OCI-LY7 (cell line): Measurements from ENCODE around the gene AQP11.

Source experiments
- CTCF ChIP-seq: fragments of 200-600 bp; sonication (generic); conservative IDR thresholded peaks from 2 replicates; pipeline ENCODE4 v1.5.1; 2014; ENCODE audit warnings: mild to moderate bottlenecking, antibody characterized with exemption, low read length, moderate library complexity, mixed read lengths
- EZH2phosphoT487 ChIP-seq: fragments of 200-600 bp; sonication (generic); IDR thresholded peaks from 2 replicates; pipeline ENCODE4 v1.6.1; 2018; ENCODE audit warnings: low read depth, borderline replicate concordance, mild to moderate bottlenecking, mixed run types, antibody characterized with exemption, low read length, moderate library complexity, mixed read lengths

- TF ChIP-seq CTCF = no peak
- TF ChIP-seq EZH2phosphoT487 = no peak
These were observed 28.1 kb downstream of the AQP11 start for GRCh38 chr11:77617892-77618291.
